Measurements from ENCODE around the gene WDR72.
"Not testable (repeated sequence)": the region's sequence is repeated elsewhere in the genome, so short reads cannot be mapped to it uniquely, and the experiment has no call there.

Gene WDR72

GRCh38 chr15:53695365-53695764 is 64.1 kb downstream of the WDR72 start:
- DNase-seq = no peak

- DNase-seq = no peak
Observed at GRCh38 chr15:53694476-53694874, 65.0 kb downstream of the WDR72 start.

- no peak for DNase-seq
Observed at GRCh38 chr15:53693729-53694475, 65.6 kb downstream of the WDR72 start.

GRCh38 chr15:53684162-53684561 is 75.3 kb downstream of the WDR72 start:
- DNase-seq = not testable (repeated sequence)

GRCh38 chr15:53681056-53681455 is 78.4 kb downstream of the WDR72 start:
- DNase-seq = no peak

GRCh38 chr15:53675832-53676231 is 83.6 kb downstream of the WDR72 start:
- DNase-seq = no peak

- no peak for DNase-seq
Observed at GRCh38 chr15:53671545-53671944, 87.9 kb downstream of the WDR72 start.

GRCh38 chr15:53670701-53671100 is 88.8 kb downstream of the WDR72 start:
- no peak for DNase-seq

GRCh38 chr15:53665930-53666329 is 93.5 kb downstream of the WDR72 start:
- no peak for DNase-seq

GRCh38 chr15:53658827-53659555 is 100.5 kb downstream of the WDR72 start:
- no peak for DNase-seq

GRCh38 chr15:53658255-53658654 is 101.2 kb downstream of the WDR72 start:
- no peak for DNase-seq

GRCh38 chr15:53648934-53649333 is 110.5 kb downstream of the WDR72 start:
- no peak for DNase-seq

GRCh38 chr15:53644660-53645059 is 114.8 kb downstream of the WDR72 start:
- no peak for DNase-seq

GRCh38 chr15:53634517-53635106 is 124.9 kb downstream of the WDR72 start:
- no peak for DNase-seq

GRCh38 chr15:53627279-53627678 is 132.2 kb downstream of the WDR72 start:
- no peak for DNase-seq

- DNase-seq = no peak
Observed at GRCh38 chr15:53625962-53626845, 133.3 kb downstream of the WDR72 start.

- DNase-seq = no peak
Observed at GRCh38 chr15:53625260-53625659, 134.2 kb downstream of the WDR72 start.

- no peak for DNase-seq
Observed at GRCh38 chr15:53618461-53618860, 141.0 kb downstream of the WDR72 start.

- DNase-seq = no peak
Observed at GRCh38 chr15:53611145-53611920, 148.1 kb downstream of the WDR72 start.

GRCh38 chr15:53591041-53591440 is 168.4 kb downstream of the WDR72 start:
- no peak for DNase-seq

GRCh38 chr15:53590380-53590779 is 169.1 kb downstream of the WDR72 start:
- no peak for DNase-seq

- DNase-seq = no peak
Observed at GRCh38 chr15:53589520-53590057, 169.9 kb downstream of the WDR72 start.

Measured in inflammatory macrophage (primary cell).